IMR-90 (cell line): ENCODE measurements around the gene WDR46.

ENCODE experiments used
- BHLHE40 ChIP-seq: fragments of 150-350 bp; IDR thresholded peaks from 2 replicates; pipeline ENCODE4 v1.6.1; 2016; ENCODE audit warnings: mild to moderate bottlenecking, low read depth, low read length
- CHD1 ChIP-seq: IDR thresholded peaks from 2 replicates; pipeline ENCODE4 v1.6.1; 2012; ENCODE audit warnings: low read depth, low read length, improper control_type of control experiment
- CTCF ChIP-seq: conservative IDR thresholded peaks from 2 replicates; pipeline ENCODE4 v1.5.1; 2012; ENCODE audit warnings: mild to moderate bottlenecking, low read depth, low read length, improper control_type of control experiment
- FOS ChIP-seq: fragments of 150-350 bp; IDR thresholded peaks from 2 replicates; pipeline ENCODE4 v1.6.1; 2016; ENCODE audit warnings: low read depth, low read length
- MAFK ChIP-seq: IDR thresholded peaks from 2 replicates; pipeline ENCODE4 v1.6.1; 2012; ENCODE audit warnings: low read depth, low read length, improper control_type of control experiment
- MXI1 ChIP-seq: IDR thresholded peaks from 2 replicates; pipeline ENCODE4 v1.6.1; 2012; ENCODE audit warnings: low read depth, mild to moderate bottlenecking, low read length, moderate library complexity, borderline replicate concordance
- POLR2A ChIP-seq: IDR thresholded peaks from 2 replicates; pipeline ENCODE4 v1.6.1; 2012; ENCODE audit warnings: mild to moderate bottlenecking, low read depth, low read length
- RAD21 ChIP-seq: IDR thresholded peaks from 2 replicates; pipeline ENCODE4 v1.6.1; 2012; ENCODE audit warnings: low read length, improper control_type of control experiment
- RFX5 ChIP-seq: IDR thresholded peaks from 2 replicates; pipeline ENCODE4 v1.8.0; 2012; ENCODE audit warnings: low read depth, mild to moderate bottlenecking, low read length, moderate library complexity
- SMC3 ChIP-seq: fragments of 150-350 bp; IDR thresholded peaks from 2 replicates; pipeline ENCODE4 v1.6.1; 2016; ENCODE audit warnings: low read depth, mild to moderate bottlenecking, antibody characterized with exemption, low read length, moderate library complexity
- TF ChIP-seq, protein P1 (sequence below): fragments of 150-350 bp; IDR thresholded peaks from 2 replicates; pipeline ENCODE4 v1.6.1; 2017; ENCODE audit warnings: mild to moderate bottlenecking, antibody characterized with exemption, low read length, low read depth

DNA sequence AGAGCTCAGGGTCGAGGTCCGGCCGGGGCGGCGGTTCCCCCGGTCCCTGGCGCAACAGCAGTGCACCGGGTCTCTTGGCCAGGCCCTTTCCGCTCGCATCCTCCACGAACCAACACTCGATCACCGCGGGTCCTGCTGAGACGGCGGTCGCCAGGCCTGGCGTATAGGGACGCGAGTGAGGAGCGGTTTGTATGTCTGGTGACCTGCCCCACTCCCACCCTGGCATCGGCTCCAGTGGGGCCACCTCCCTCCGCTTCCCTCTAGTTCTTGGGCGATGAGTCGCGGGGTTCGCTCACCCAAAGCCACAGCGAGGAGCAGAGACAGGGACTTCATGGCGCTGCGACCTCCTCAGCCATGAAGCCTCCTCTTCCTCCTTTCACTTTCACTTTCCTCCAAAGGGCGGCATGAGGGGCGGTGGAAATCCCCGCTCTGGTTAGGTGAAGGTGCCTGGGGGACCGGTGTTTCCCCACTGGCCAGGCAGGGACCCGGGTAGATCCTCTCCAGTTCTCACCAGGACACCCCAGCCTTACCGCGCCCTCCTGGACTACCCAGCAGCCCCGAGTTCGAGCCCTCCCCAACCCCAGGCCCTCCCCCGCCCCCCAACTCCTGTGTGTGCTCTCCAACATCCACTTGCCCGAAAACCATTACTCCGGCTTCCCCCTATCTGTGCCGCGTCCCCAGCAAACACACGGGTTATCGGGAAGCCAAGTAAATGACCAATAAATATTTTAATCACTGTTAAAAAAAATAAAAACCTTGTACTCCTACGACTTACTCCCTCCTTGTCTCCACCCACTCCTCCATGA is 24.9 kb upstream of the WDR46 start, which contains the start of gene TAPBP:
- TF ChIP-seq CTCF (no peak), FOS (no peak), RFX5 (no peak), POLR2A (peak; percentile 75), MAFK (no peak), SMC3 (no peak), RAD21 (no peak), CHD1 (no peak), BHLHE40 (no peak), MXI1 (no peak)
- TF ChIP-seq, protein P1, sequence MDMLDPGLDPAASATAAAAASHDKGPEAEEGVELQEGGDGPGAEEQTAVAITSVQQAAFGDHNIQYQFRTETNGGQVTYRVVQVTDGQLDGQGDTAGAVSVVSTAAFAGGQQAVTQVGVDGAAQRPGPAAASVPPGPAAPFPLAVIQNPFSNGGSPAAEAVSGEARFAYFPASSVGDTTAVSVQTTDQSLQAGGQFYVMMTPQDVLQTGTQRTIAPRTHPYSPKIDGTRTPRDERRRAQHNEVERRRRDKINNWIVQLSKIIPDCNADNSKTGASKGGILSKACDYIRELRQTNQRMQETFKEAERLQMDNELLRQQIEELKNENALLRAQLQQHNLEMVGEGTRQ: no peak
